Upper lobe of left lung (tissue), 4 donors: ENCODE measurements around the gene SLC2A2.

Source experiments
- POLR2A ChIP-seq, 4 donors: fragments of 450-650 bp; IDR thresholded peaks; one replicate each; pipeline ENCODE4 v1.5.1; 2016 to 2017; ENCODE audit warnings: antibody characterized with exemption in 4 of 4, mild to moderate bottlenecking in 2 of 4
- POLR2AphosphoS5 ChIP-seq, 2 donors: sonication (generic); formaldehyde crosslinking; IDR thresholded peaks; one replicate each; pipeline ENCODE4 v1.5.1; 2017; ENCODE audit warnings: antibody characterized with exemption in 2 of 2

DNA sequence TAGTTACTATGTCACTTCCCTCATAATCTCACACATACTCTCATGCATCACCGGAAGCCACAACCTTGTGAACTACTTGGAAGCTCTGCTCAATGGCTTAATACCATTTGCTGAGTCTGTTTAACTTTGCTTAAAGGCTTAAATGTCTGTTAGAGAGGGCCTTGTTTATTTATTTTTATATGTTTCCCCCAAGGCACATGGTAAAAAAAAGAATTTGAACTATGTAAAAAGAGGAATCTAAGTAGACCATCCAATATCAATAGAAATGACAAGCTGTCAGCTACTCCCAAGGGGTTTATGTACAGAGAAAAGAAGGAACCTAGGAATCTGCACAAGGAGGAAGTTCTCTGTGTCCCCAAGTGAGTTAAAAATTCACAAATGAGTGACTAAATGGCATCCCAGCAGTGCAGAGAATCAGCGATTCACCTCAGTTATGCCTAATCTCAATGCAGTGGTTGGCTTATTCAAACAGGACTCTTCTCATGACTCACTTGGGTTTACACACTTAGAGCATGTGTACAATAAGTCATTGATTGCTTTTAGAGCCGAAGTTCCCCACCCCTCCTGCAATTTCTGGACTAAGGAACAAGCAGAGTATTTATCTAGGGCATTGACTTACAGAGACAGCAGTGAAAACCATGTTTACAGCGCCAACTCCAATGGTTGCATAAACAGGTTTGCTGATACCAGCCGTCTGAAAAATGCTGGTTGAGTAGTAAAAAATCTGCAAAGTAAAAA lies 24.4 kb downstream of the SLC2A2 start:
- TF ChIP-seq POLR2A (IDR thresholded peaks at IDR 0.05) (no peak), POLR2AphosphoS5 (IDR thresholded peaks at IDR 0.05) (no peak)
